B cell (primary cell): ENCODE results near the gene GJA8.
"Not testable (repeated sequence)": the region's sequence is repeated elsewhere in the genome, so short reads cannot be mapped to it uniquely, and the experiment has no call there.

Source experiments
- EZH2 ChIP-seq: IDR thresholded peaks from 2 replicates; pipeline ENCODE4 v1.6.1; 2012; ENCODE audit warnings: borderline replicate concordance, low read depth, mild to moderate bottlenecking, moderate library complexity, low read length; ENCODE audit not compliant: insufficient read depth, poor library complexity, severe bottlenecking
- TF ChIP-seq, protein P1 (sequence below): fragments of 200-600 bp; IDR thresholded peaks from one replicate; pipeline ENCODE4 v1.8.0; 2022; ENCODE audit warnings: antibody characterized with exemption, mild to moderate bottlenecking

DNA sequence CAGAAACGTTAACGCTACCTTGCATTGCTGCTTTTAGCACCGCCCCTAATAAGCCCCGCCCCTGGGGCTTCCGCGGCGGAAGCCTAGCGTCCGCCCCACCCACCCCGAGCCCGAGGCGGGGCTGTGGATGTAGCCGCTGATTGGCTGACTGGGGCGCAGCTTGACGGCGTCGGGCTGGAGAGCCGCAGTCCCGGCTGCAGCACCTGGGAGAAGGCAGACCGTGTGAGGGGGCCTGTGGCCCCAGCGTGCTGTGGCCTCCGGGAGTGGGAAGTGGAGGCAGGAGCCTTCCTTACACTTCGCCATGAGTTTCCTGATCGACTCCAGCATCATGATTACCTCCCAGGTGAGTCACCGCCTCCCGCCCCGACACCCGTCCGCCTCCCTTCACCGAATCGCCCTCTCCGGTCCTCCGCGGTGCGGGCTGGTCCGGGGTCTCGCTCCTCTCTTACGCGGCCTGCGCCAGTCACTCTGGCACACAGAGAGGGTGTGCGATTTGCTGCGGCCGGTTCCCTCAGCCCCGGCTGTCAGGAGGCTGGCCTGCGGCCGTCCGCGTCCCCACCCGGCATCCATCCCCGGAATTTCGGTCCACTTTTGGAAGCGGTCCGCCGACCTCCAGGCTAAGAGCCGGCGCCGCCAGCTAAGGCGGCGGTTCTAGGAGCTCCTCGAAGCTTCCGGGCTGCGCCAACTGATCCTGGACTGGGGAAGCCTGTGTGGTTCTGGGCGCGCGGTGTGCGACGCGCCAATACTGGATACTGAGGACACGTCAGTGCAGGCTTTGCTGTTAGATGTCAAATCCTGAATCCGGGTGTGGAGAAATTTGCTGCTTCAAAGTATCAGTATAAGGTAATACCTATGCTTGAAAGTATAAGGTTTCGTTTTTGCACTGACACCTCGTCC, 25.9 kb downstream of the GJA8 start, which contains the start of gene GPR89B:
- TF ChIP-seq, protein P1, sequence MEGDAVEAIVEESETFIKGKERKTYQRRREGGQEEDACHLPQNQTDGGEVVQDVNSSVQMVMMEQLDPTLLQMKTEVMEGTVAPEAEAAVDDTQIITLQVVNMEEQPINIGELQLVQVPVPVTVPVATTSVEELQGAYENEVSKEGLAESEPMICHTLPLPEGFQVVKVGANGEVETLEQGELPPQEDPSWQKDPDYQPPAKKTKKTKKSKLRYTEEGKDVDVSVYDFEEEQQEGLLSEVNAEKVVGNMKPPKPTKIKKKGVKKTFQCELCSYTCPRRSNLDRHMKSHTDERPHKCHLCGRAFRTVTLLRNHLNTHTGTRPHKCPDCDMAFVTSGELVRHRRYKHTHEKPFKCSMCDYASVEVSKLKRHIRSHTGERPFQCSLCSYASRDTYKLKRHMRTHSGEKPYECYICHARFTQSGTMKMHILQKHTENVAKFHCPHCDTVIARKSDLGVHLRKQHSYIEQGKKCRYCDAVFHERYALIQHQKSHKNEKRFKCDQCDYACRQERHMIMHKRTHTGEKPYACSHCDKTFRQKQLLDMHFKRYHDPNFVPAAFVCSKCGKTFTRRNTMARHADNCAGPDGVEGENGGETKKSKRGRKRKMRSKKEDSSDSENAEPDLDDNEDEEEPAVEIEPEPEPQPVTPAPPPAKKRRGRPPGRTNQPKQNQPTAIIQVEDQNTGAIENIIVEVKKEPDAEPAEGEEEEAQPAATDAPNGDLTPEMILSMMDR: not testable (repeated sequence)
- TF ChIP-seq EZH2: not testable (repeated sequence)
